H1 (cell line): ENCODE measurements around the gene CCDC78. TPM values are rescaled to one million over a fixed set of nuclear protein-coding genes. Genes with fewer than 3 reads are reported as not detected.

Experiments used
- PHF8 ChIP-seq: fragments of 200-600 bp; sonication (generic); conservative IDR thresholded peaks from 2 replicates; pipeline ENCODE4 v1.7.1; 2012; ENCODE audit warnings: low read depth, mild to moderate bottlenecking, inconsistent platforms, low read length, moderate library complexity
- SIRT6 ChIP-seq: IDR thresholded peaks from one replicate; pipeline ENCODE4 v1.7.1; 2012; ENCODE audit warnings: low read length, inconsistent platforms
- TAF1 ChIP-seq: IDR thresholded peaks from 2 replicates; pipeline ENCODE4 v1.6.1; 2011; ENCODE audit warnings: mild to moderate bottlenecking, low read depth, low read length
- polyA plus RNA-seq, 7 experiments: library from polyadenylated mRNA; depleted of rRNA in 3 of 7; stranded (reverse) in 5 of 7; unstranded in 2 of 7; fragments of >200 nt in 5 of 7; fragments of 200-250 nt in 2 of 7; gene quantifications; 1 replicate in 5 of 7; 2 replicates in 1 of 7; 4 replicates in 1 of 7; pipeline versions ENCODE4 v1.2.1 to v1.2.3, GENCODE V29; 2011 to 2013; ENCODE audit warnings: missing spikeins in 2 of 7, mixed read lengths in 2 of 7
- total RNA-seq: library from RNA; stranded (reverse); fragmentation: NEBNext Ultra II Directional; extraction: Animal tissue kit (Norgen Biotek cat#: 25700); gene quantifications from 2 replicates; pipeline ENCODE4 v1.2.1, GENCODE V29; 2021

CCDC78 gene
- total and polyA plus RNA-seq, 2 of the 8 experiments (the other 6 are each of a cell fraction or from before 2014, with no cell fraction given): 7.1 to 8.5 TPM

- TF ChIP-seq TAF1 (0 out of 2 replicates have a peak, but pooled peaks have one; percentile 12), PHF8 (no peak), SIRT6 (no peak)
Observed at GRCh38 chr16:680625-680945, 45.7 kb downstream of the CCDC78 start (continued).
